ENCODE data around the gene MRRF. TPM values are rescaled to one million over a fixed set of nuclear protein-coding genes. Genes with fewer than 3 reads are reported as not detected.

The MRRF gene
- total and polyA plus RNA-seq, 2 donors (not counting 1 experiment from before 2014, with no cell fraction given): 36.8 to 37.3 TPM

DNA sequence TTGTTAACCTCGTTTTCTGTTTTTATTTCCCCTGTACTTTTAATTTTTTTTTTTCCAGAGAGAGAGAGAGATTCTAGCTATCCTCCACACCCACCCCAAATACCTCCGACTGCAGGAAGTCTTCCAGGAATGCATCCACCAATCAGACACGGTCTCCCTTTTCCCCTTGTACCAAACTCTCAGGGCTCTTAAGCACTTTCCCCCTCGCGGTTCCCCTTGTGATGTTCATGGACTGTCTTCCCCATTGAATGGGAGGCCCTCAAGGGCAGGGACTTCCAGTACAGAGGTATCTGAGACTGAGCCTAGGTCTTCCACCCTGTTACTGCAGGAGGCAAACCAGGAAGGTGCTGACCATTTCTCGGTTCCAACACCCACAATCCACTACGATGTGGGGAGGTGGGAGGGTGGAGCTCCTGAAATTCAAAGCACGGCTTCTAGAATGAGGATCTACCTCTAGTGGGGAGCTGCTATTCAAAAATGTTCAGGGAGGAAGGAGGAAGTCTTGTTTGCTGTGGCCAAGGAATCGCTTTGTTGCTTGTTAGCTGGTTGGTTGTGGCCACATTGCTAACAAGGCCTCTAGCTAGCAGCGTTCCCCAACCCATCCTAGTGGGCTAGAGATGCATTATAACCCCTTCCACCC, 68.6 kb downstream of the MRRF start:
- Histone ChIP-seq H2AFZ (ENCODE audit: low read length) (no peak overlapping the region), H3K27ac (ENCODE audit: insufficient read depth, low read length) (no peak overlapping the region), H3K4me2 (ENCODE audit: extremely low read depth, insufficient read depth, low read length) (no peak overlapping the region), H3K9ac (ENCODE audit: insufficient read depth, low read length) (no peak overlapping the region), H3K4me3 (replicated peaks in 1 of 4; ENCODE audit: control extremely low read depth in 1 of 4, insufficient read depth in 1 of 4, low read depth in 3 of 4, low read length in 4 of 4) (no peak overlapping the region), H3K4me1 (ENCODE audit: control insufficient read depth, extremely low read depth, insufficient read depth, low read length) (no peaks in the 10 kb centered on the region), H3K27me3 (ENCODE audit: control insufficient read depth, insufficient read depth, low read length) (peaks cover 6% of the 10 kb centered on the region), H3K36me3 (ENCODE audit: control insufficient read depth, insufficient read depth, low read length) (no peaks in the 10 kb centered on the region), H3K79me2 (ENCODE audit: control insufficient read depth, insufficient read depth, low read length) (no peaks in the 10 kb centered on the region), H4K20me1 (ENCODE audit: control insufficient read depth, extremely low read depth, insufficient read depth, low read length) (no peaks in the 10 kb centered on the region), H3K9me3 (ENCODE audit: control insufficient read depth, insufficient read depth, low read depth, low read length) (no peaks in the 10 kb centered on the region)
- TF ChIP-seq, protein P1, sequence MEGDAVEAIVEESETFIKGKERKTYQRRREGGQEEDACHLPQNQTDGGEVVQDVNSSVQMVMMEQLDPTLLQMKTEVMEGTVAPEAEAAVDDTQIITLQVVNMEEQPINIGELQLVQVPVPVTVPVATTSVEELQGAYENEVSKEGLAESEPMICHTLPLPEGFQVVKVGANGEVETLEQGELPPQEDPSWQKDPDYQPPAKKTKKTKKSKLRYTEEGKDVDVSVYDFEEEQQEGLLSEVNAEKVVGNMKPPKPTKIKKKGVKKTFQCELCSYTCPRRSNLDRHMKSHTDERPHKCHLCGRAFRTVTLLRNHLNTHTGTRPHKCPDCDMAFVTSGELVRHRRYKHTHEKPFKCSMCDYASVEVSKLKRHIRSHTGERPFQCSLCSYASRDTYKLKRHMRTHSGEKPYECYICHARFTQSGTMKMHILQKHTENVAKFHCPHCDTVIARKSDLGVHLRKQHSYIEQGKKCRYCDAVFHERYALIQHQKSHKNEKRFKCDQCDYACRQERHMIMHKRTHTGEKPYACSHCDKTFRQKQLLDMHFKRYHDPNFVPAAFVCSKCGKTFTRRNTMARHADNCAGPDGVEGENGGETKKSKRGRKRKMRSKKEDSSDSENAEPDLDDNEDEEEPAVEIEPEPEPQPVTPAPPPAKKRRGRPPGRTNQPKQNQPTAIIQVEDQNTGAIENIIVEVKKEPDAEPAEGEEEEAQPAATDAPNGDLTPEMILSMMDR (conservative IDR thresholded peaks at IDR 0.05 in 1 of 2, IDR thresholded peaks at IDR 0.05 in 1 of 2; ENCODE audit: low read depth in 1 of 2, low read length in 2 of 2): no peak
- no peak for TF ChIP-seq EZH2 (IDR thresholded peaks at IDR 0.05; ENCODE audit: low read length, missing control alignments)
- no peak for DNase-seq (ENCODE audit: low read depth in 2 of 2)

DNA sequence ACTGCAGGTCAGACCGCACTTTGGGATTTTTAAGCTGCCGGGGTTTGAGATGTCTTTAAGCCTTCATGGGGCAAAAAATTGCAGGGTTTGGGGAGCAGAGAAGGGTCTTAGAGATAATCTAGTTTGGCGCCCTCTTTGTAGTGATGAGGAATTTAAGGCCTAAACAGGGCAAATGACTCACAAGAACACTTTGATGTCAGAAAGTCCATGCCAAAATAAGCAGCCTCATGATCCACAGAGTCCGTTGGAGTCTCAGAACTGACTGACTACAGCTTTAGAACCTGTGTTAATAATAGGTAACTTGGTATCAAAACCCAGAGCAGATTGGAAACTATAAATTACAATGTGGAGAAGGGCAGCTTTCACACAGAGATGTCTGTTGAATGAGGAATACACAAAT, 70.2 kb downstream of the MRRF start:
- no peak overlapping the region for H3K4me2 ChIP-seq (ENCODE audit: extremely low read depth, insufficient read depth, low read length)
- H3K27me3 ChIP-seq (ENCODE audit: control insufficient read depth, insufficient read depth, low read length): peaks cover 14% of the 10 kb centered on the region
- H3K9ac ChIP-seq (ENCODE audit: insufficient read depth, low read length): no peak overlapping the region
- H4K20me1 ChIP-seq (ENCODE audit: control insufficient read depth, extremely low read depth, insufficient read depth, low read length): no peaks in the 10 kb centered on the region
- peak in 1 of 2 donors; percentile 51 for DNase-seq (ENCODE audit: low read depth in 2 of 2)
- H3K79me2 ChIP-seq (ENCODE audit: control insufficient read depth, insufficient read depth, low read length): no peaks in the 10 kb centered on the region
- no peaks in the 10 kb centered on the region for H3K36me3 ChIP-seq (ENCODE audit: control insufficient read depth, insufficient read depth, low read length)
- no peaks in the 10 kb centered on the region for H3K4me1 ChIP-seq (ENCODE audit: control insufficient read depth, extremely low read depth, insufficient read depth, low read length)
- no peak overlapping the region for H2AFZ ChIP-seq (ENCODE audit: low read length)
- TF ChIP-seq EZH2 (IDR thresholded peaks at IDR 0.05; ENCODE audit: low read length, missing control alignments): no peak
- TF ChIP-seq, protein P1 (conservative IDR thresholded peaks at IDR 0.05 in 1 of 2, IDR thresholded peaks at IDR 0.05 in 1 of 2; ENCODE audit: low read depth in 1 of 2, low read length in 2 of 2): no peak
- H3K27ac ChIP-seq (ENCODE audit: insufficient read depth, low read length): no peak overlapping the region
- H3K9me3 ChIP-seq (ENCODE audit: control insufficient read depth, insufficient read depth, low read depth, low read length): no peaks in the 10 kb centered on the region
- no peak overlapping the region for H3K4me3 ChIP-seq (replicated peaks in 1 of 4; ENCODE audit: control extremely low read depth in 1 of 4, insufficient read depth in 1 of 4, low read depth in 3 of 4, low read length in 4 of 4)

DNA sequence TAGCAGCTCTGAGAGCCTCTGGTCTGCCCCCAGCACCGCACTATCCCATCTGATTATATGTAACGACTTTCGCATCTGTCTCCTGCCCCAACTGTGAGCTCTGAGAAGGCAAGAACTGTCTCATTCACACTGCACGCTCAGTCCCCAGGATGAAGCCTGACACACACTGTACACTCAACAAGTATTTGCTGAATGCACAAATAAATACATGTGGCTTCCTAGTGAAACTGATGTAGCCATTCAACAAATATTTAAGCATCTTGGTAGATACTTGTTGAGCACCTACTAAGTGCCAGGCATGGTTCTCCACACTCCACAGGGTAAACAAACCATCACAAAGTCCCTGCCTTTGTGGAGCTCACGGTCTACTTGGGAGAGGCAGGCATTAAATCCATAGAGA, 71.5 kb downstream of the MRRF start:
- no peaks in the 10 kb centered on the region for H4K20me1 ChIP-seq (ENCODE audit: control insufficient read depth, extremely low read depth, insufficient read depth, low read length)
- no peak overlapping the region for H3K9ac ChIP-seq (ENCODE audit: insufficient read depth, low read length)
- no peak overlapping the region for H3K4me3 ChIP-seq (replicated peaks in 1 of 4; ENCODE audit: control extremely low read depth in 1 of 4, insufficient read depth in 1 of 4, low read depth in 3 of 4, low read length in 4 of 4)
- H3K79me2 ChIP-seq (ENCODE audit: control insufficient read depth, insufficient read depth, low read length): no peaks in the 10 kb centered on the region
- H3K27ac ChIP-seq (ENCODE audit: insufficient read depth, low read length): no peak overlapping the region
- no peaks in the 10 kb centered on the region for H3K36me3 ChIP-seq (ENCODE audit: control insufficient read depth, insufficient read depth, low read length)
- no peak overlapping the region for H3K4me2 ChIP-seq (ENCODE audit: extremely low read depth, insufficient read depth, low read length)
- H3K9me3 ChIP-seq (ENCODE audit: control insufficient read depth, insufficient read depth, low read depth, low read length): no peaks in the 10 kb centered on the region
- TF ChIP-seq, protein P1 (conservative IDR thresholded peaks at IDR 0.05 in 1 of 2, IDR thresholded peaks at IDR 0.05 in 1 of 2; ENCODE audit: low read depth in 1 of 2, low read length in 2 of 2): no peak
- TF ChIP-seq EZH2 (IDR thresholded peaks at IDR 0.05; ENCODE audit: low read length, missing control alignments): no peak
- peaks cover 14% of the 10 kb centered on the region for H3K27me3 ChIP-seq (ENCODE audit: control insufficient read depth, insufficient read depth, low read length)
- H3K4me1 ChIP-seq (ENCODE audit: control insufficient read depth, extremely low read depth, insufficient read depth, low read length): no peaks in the 10 kb centered on the region
- no peak for DNase-seq (ENCODE audit: low read depth in 2 of 2)
- no peak overlapping the region for H2AFZ ChIP-seq (ENCODE audit: low read length)

Data from fibroblast of lung (primary cell).